22Rv1 (cell line): Measurements from ENCODE around the gene NPAS2.

Experiments
- CTCF ChIP-seq: fragments of 450-650 bp; IDR thresholded peaks from 2 replicates; pipeline ENCODE4 v1.5.1; 2017; ENCODE audit warnings: mild to moderate bottlenecking
- ZFX ChIP-seq: fragments of 450-650 bp; IDR thresholded peaks from 2 replicates; pipeline ENCODE4 v1.6.1; 2017; ENCODE audit warnings: antibody characterized with exemption, borderline replicate concordance

- TF ChIP-seq CTCF (no peak), ZFX (no peak)
Measured at GRCh38 chr2:100844514-100844913, 24.6 kb downstream of the NPAS2 start.
